MM.1S (cell line): ENCODE data around the gene TTC34.

Experiments
- DNase-seq: peaks from one replicate; pipeline ENCODE4 v3.0.0-alpha.2; 2015
- H2AFZ ChIP-seq: fragments of 300-600 bp; sonication (generic); 2 replicates; pipeline ENCODE4 v1.6.0; 2016; ENCODE audit warnings: antibody characterized with exemption, low read length
- H3F3A ChIP-seq: fragments of 300-600 bp; sonication (generic); 2 replicates; pipeline ENCODE4 v1.6.1; 2016; ENCODE audit warnings: mild to moderate bottlenecking, antibody characterized with exemption, low read length, moderate library complexity, mixed read lengths; ENCODE audit not compliant: insufficient read depth
- H3K27ac ChIP-seq: fragments of 300-600 bp; sonication (generic); 2 replicates; pipeline ENCODE4 v1.5.1; 2016; ENCODE audit warnings: mild to moderate bottlenecking, low read length
- H3K27me3 ChIP-seq: fragments of 300-600 bp; sonication (generic); replicated peaks from 2 replicates; pipeline ENCODE4 v1.6.0; 2016; ENCODE audit warnings: low read length; ENCODE audit not compliant: insufficient read depth
- H3K36me3 ChIP-seq: fragments of 300-600 bp; sonication (generic); replicated peaks from 2 replicates; pipeline ENCODE4 v1.6.1; 2016; ENCODE audit warnings: mild to moderate bottlenecking, low read length, mixed read lengths; ENCODE audit not compliant: insufficient read depth
- H3K4me1 ChIP-seq: fragments of 300-600 bp; sonication (generic); 2 replicates; pipeline ENCODE4 v1.6.1; 2016; ENCODE audit warnings: low read length, mixed read lengths
- H3K4me2 ChIP-seq: fragments of 300-600 bp; sonication (generic); 2 replicates; pipeline ENCODE4 v1.6.0; 2016; ENCODE audit warnings: low read depth, low read length
- H3K4me3 ChIP-seq: fragments of 300-600 bp; sonication (generic); 2 replicates; pipeline ENCODE4 v1.5.1; 2016; ENCODE audit warnings: low read length, mixed read lengths
- H3K79me2 ChIP-seq: fragments of 300-600 bp; sonication (generic); 2 replicates; pipeline ENCODE4 v1.6.1; 2016; ENCODE audit warnings: mixed run types, low read length, mixed read lengths
- H3K9ac ChIP-seq: fragments of 300-600 bp; sonication (generic); 2 replicates; pipeline ENCODE4 v1.6.1; 2016; ENCODE audit warnings: low read length, mixed read lengths
- H3K9me2 ChIP-seq: fragments of 300-600 bp; sonication (generic); replicated peaks from 2 replicates; pipeline ENCODE4 v1.6.1; 2016; ENCODE audit warnings: mild to moderate bottlenecking, low read length, mixed read lengths; ENCODE audit not compliant: insufficient read depth
- H3K9me3 ChIP-seq: fragments of 300-600 bp; sonication (generic); replicated peaks from 2 replicates; pipeline ENCODE4 v1.6.1; 2016; ENCODE audit warnings: mild to moderate bottlenecking, low read length, mixed read lengths; ENCODE audit not compliant: insufficient read depth
- H4K20me1 ChIP-seq: fragments of 300-600 bp; sonication (generic); 2 replicates; pipeline ENCODE4 v1.6.1; 2016; ENCODE audit warnings: mild to moderate bottlenecking, low read length, moderate library complexity, mixed read lengths; ENCODE audit not compliant: insufficient read depth
- CTCF ChIP-seq: fragments of 300-600 bp; sonication (generic); IDR thresholded peaks from 2 replicates; pipeline ENCODE4 v1.5.1; 2016; ENCODE audit warnings: antibody characterized with exemption, low read length, mixed read lengths
- EZH2 ChIP-seq: fragments of 300-600 bp; sonication (generic); optimal IDR thresholded peaks from 2 replicates; pipeline ENCODE3; 2017; ENCODE audit warnings: low read depth, mild to moderate bottlenecking, antibody characterized with exemption, low read length, mixed read lengths
- EZH2phosphoT487 ChIP-seq: fragments of 300-600 bp; sonication (generic); IDR thresholded peaks from 2 replicates; pipeline ENCODE4 v1.6.1; 2018; ENCODE audit warnings: antibody characterized with exemption, low read length

Gene TTC34

GRCh38 chr1:2596530-2597333 lies 204.8 kb downstream of the TTC34 start:
- Histone ChIP-seq H3F3A (no peaks in the 10 kb centered on the region), H2AFZ (no peak overlapping the region), H3K27me3 (peaks cover 93% of the 10 kb centered on the region), H3K9ac (no peak overlapping the region), H3K4me3 (no peak overlapping the region), H3K4me2 (no peak overlapping the region), H3K36me3 (no peaks in the 10 kb centered on the region), H3K79me2 (no peaks in the 10 kb centered on the region), H4K20me1 (no peaks in the 10 kb centered on the region), H3K4me1 (no peaks in the 10 kb centered on the region), H3K27ac (no peak overlapping the region), H3K9me2 (no peaks in the 10 kb centered on the region), H3K9me3 (no peaks in the 10 kb centered on the region)
- no peak for DNase-seq
- TF ChIP-seq EZH2phosphoT487 (no peak), CTCF (no peak), EZH2 (no peak)

- no peak overlapping the region for H3K4me2 ChIP-seq
- H3F3A ChIP-seq = no peaks in the 10 kb centered on the region
- H3K9ac ChIP-seq = no peak overlapping the region
- no peak for DNase-seq
- peaks cover 90% of the 10 kb centered on the region for H3K27me3 ChIP-seq
- H3K4me3 ChIP-seq = no peak overlapping the region
- no peaks in the 10 kb centered on the region for H3K4me1 ChIP-seq
- no peaks in the 10 kb centered on the region for H3K9me3 ChIP-seq
- H4K20me1 ChIP-seq = no peaks in the 10 kb centered on the region
- no peak overlapping the region for H3K27ac ChIP-seq
- no peaks in the 10 kb centered on the region for H3K36me3 ChIP-seq
- H2AFZ ChIP-seq = no peak overlapping the region
- H3K79me2 ChIP-seq = no peaks in the 10 kb centered on the region
- no peak for TF ChIP-seq CTCF
- no peaks in the 10 kb centered on the region for H3K9me2 ChIP-seq
Measured at GRCh38 chr1:2595812-2596529, 205.5 kb downstream of the TTC34 start.

DNA sequence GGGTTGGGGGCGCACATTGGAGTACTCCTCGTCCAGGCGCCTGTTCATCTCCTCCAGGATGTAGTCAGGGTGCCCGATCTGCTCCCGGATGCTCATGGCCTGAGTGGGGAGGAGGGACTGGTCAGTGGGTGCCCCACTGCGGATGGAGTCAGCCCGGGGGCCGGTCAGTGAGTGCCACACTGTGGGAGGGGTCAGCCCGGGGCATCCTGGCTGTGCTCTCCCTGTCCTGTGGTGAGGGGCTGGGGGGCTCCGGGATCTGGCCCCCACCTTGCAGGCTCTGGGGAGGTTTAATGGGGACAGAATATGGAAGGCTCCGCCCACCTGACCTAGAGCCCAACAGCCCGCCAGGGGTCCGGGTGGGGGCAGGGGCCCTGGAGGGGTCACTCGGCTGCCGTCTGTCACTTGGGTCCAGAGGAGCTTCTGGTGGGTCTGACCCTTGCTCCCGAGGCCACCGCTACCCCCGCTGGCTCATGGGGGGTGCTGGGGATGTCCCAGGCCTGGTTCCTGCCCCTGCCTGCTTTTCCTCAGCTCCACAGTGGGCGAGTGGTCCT lies 206.2 kb downstream of the TTC34 start:
- Histone ChIP-seq H2AFZ (no peak overlapping the region), H3K79me2 (no peaks in the 10 kb centered on the region), H3K4me3 (no peak overlapping the region), H3K27ac (no peak overlapping the region), H3K4me2 (no peak overlapping the region), H3K9me2 (no peaks in the 10 kb centered on the region), H3K9me3 (no peaks in the 10 kb centered on the region), H3F3A (no peaks in the 10 kb centered on the region), H3K4me1 (no peaks in the 10 kb centered on the region), H3K27me3 (peaks cover 90% of the 10 kb centered on the region), H4K20me1 (no peaks in the 10 kb centered on the region), H3K9ac (no peak overlapping the region), H3K36me3 (no peaks in the 10 kb centered on the region)
- DNase-seq = no peak
- TF ChIP-seq CTCF = no peak
- no peak for TF ChIP-seq EZH2
- no peak for TF ChIP-seq EZH2phosphoT487
